Tibial nerve (tissue), 3 donors: ENCODE data around the gene LGALS9B.
"Not testable (repeated sequence)": the region's sequence is repeated elsewhere in the genome, so short reads cannot be mapped to it uniquely, and the experiment has no call there.

Experiments
- CTCF ChIP-seq, 5 experiments: fragments of 200-600 bp in 3 of 5; fragments of 450-650 bp in 2 of 5; sonication (generic) in 3 of 5; IDR thresholded peaks; one replicate each; pipeline ENCODE4 v1.5.1; 2016 to 2019; ENCODE audit warnings: antibody characterized with exemption in 5 of 5, mild to moderate bottlenecking in 3 of 5, moderate library complexity in 2 of 5
- POLR2A ChIP-seq, 2 donors: fragments of 450-650 bp; IDR thresholded peaks; one replicate each; pipeline ENCODE4 v1.6.1; 2017; ENCODE audit warnings: antibody characterized with exemption in 2 of 2, mild to moderate bottlenecking in 2 of 2, moderate library complexity in 2 of 2

- TF ChIP-seq POLR2A, CTCF (IDR thresholded peaks at IDR 0.05): not testable (repeated sequence)
These were observed at the start of gene LGALS9B for GRCh38 chr17:20467447-20467846.
